Osteoblast (primary cell): ENCODE results near the gene FAF1. TPM values are rescaled to one million over a fixed set of nuclear protein-coding genes. Genes with fewer than 3 reads are reported as not detected.
A peak's percentile ranks its signal among the peaks of the same experiment; 100 is the strongest.

ENCODE experiments used
- DNase-seq: peaks from one replicate; pipeline ENCODE4 v3.0.0; 2011; ENCODE audit warnings: low spot score, mixed read lengths; ENCODE audit not compliant: insufficient read length; ENCODE audit errors: missing footprints
- H2AFZ ChIP-seq: 2 replicates; pipeline ENCODE4 v1.6.0; 2011; ENCODE audit warnings: mild to moderate bottlenecking, low read length
- H3K27ac ChIP-seq: 2 replicates; pipeline ENCODE4 v1.5.1; 2011; ENCODE audit warnings: mild to moderate bottlenecking, low read depth, low read length, moderate library complexity
- H3K27me3 ChIP-seq: 2 replicates; pipeline ENCODE4 v1.6.0; 2012; ENCODE audit warnings: mild to moderate bottlenecking, control low read depth, inconsistent platforms, low read length, moderate library complexity; ENCODE audit not compliant: insufficient read depth
- H3K36me3 ChIP-seq: 2 replicates; pipeline ENCODE4 v1.5.1; 2011; ENCODE audit warnings: mild to moderate bottlenecking, low read length, control low read depth, moderate library complexity; ENCODE audit not compliant: insufficient read depth
- H3K4me1 ChIP-seq: 2 replicates; pipeline ENCODE4 v1.5.1; 2011; ENCODE audit warnings: mild to moderate bottlenecking, low read length, control low read depth, moderate library complexity; ENCODE audit not compliant: insufficient read depth
- H3K4me2 ChIP-seq: 2 replicates; pipeline ENCODE4 v1.6.0; 2011; ENCODE audit warnings: mild to moderate bottlenecking, low read length; ENCODE audit not compliant: insufficient read depth
- H3K4me3 ChIP-seq: fragments of 200-600 bp; sonication (generic); 3 replicates; pipeline ENCODE4 v1.5.1; 2012; ENCODE audit warnings: mild to moderate bottlenecking, low read length, inconsistent platforms; ENCODE audit not compliant: insufficient read depth
- H3K79me2 ChIP-seq: 2 replicates; pipeline ENCODE4 v1.6.0; 2012; ENCODE audit warnings: mild to moderate bottlenecking, low read length, control low read depth, inconsistent platforms; ENCODE audit not compliant: insufficient read depth
- H3K9me3 ChIP-seq: 2 replicates; pipeline ENCODE4 v1.5.1; 2011; ENCODE audit warnings: low read depth, low read length, control low read depth
- H4K20me1 ChIP-seq: 2 replicates; pipeline ENCODE4 v1.6.0; 2012; ENCODE audit warnings: mild to moderate bottlenecking, low read length, control low read depth; ENCODE audit not compliant: insufficient read depth
- total RNA-seq: library from RNA; depleted of rRNA; stranded (reverse); fragments of >200 nt; gene quantifications from 2 replicates; pipeline ENCODE4 v1.2.3, GENCODE V29; 2012
- TF ChIP-seq, protein P1 (sequence below): IDR thresholded peaks from 2 replicates; pipeline ENCODE4 v1.5.1; 2011; ENCODE audit warnings: mild to moderate bottlenecking, low read depth, low read length, moderate library complexity; ENCODE audit errors: extremely low read depth

The FAF1 gene
- total RNA-seq, 1 donor, result 40.5 TPM

GRCh38 chr1:50841791-50842387 is 118.2 kb downstream of the FAF1 start:
- no peaks in the 10 kb centered on the region for H3K4me1 ChIP-seq
- TF ChIP-seq, protein P1, sequence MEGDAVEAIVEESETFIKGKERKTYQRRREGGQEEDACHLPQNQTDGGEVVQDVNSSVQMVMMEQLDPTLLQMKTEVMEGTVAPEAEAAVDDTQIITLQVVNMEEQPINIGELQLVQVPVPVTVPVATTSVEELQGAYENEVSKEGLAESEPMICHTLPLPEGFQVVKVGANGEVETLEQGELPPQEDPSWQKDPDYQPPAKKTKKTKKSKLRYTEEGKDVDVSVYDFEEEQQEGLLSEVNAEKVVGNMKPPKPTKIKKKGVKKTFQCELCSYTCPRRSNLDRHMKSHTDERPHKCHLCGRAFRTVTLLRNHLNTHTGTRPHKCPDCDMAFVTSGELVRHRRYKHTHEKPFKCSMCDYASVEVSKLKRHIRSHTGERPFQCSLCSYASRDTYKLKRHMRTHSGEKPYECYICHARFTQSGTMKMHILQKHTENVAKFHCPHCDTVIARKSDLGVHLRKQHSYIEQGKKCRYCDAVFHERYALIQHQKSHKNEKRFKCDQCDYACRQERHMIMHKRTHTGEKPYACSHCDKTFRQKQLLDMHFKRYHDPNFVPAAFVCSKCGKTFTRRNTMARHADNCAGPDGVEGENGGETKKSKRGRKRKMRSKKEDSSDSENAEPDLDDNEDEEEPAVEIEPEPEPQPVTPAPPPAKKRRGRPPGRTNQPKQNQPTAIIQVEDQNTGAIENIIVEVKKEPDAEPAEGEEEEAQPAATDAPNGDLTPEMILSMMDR, result no peak
- peak overlapping the region; percentile 17 for H3K4me2 ChIP-seq
- H2AFZ ChIP-seq, result no peak overlapping the region
- H3K36me3 ChIP-seq, result no peaks in the 10 kb centered on the region
- no peaks in the 10 kb centered on the region for H4K20me1 ChIP-seq
- H3K79me2 ChIP-seq, result peaks cover 22% of the 10 kb centered on the region
- peak overlapping the region; percentile 59 for H3K27ac ChIP-seq
- no peaks in the 10 kb centered on the region for H3K9me3 ChIP-seq
- no peaks in the 10 kb centered on the region for H3K27me3 ChIP-seq
- DNase-seq, result peak; percentile 61
- no peak overlapping the region for H3K4me3 ChIP-seq

- TF ChIP-seq, protein P1, result no peak
- DNase-seq, result no peak
- H3K27me3 ChIP-seq, result no peaks in the 10 kb centered on the region
- H3K4me1 ChIP-seq, result no peaks in the 10 kb centered on the region
- H3K4me3 ChIP-seq, result no peak overlapping the region
- no peaks in the 10 kb centered on the region for H4K20me1 ChIP-seq
- no peaks in the 10 kb centered on the region for H3K9me3 ChIP-seq
- H3K4me2 ChIP-seq, result no peak overlapping the region
- no peaks in the 10 kb centered on the region for H3K36me3 ChIP-seq
- no peak overlapping the region for H2AFZ ChIP-seq
- no peak overlapping the region for H3K27ac ChIP-seq
- H3K79me2 ChIP-seq, result peaks cover 33% of the 10 kb centered on the region
These were observed 124.0 kb downstream of the FAF1 start for GRCh38 chr1:50836117-50836516.

GRCh38 chr1:50833216-50833615 is 126.9 kb downstream of the FAF1 start:
- no peak overlapping the region for H3K4me2 ChIP-seq
- no peak overlapping the region for H2AFZ ChIP-seq
- DNase-seq, result no peak
- peaks cover 34% of the 10 kb centered on the region for H3K79me2 ChIP-seq
- no peaks in the 10 kb centered on the region for H3K27me3 ChIP-seq
- H3K9me3 ChIP-seq, result no peaks in the 10 kb centered on the region
- H3K4me1 ChIP-seq, result no peaks in the 10 kb centered on the region
- no peak overlapping the region for H3K27ac ChIP-seq
- H3K36me3 ChIP-seq, result no peaks in the 10 kb centered on the region
- TF ChIP-seq, protein P1, result no peak
- H3K4me3 ChIP-seq, result no peak overlapping the region
- H4K20me1 ChIP-seq, result no peaks in the 10 kb centered on the region

DNA sequence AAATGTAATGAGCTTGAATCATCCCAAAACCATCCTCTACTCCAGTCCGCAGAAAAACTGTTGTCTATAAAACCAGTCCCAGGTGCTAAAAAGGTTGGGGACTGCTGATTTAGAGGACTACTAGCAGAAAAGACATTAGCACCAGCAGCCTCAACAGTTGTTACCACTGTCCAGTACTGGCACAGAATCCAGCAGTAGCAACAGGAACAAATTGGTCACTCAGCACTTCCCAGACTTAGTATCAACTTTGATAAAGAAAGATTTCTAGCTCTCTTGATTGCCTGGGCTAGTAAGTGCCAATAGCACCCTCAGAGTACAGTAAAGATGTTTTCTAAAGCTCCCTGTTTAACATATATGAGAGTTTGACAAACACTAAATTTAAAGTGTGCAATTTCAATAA is 127.9 kb downstream of the FAF1 start:
- no peak for DNase-seq
- Histone ChIP-seq H3K36me3 (no peaks in the 10 kb centered on the region), H3K4me3 (no peak overlapping the region), H3K9me3 (no peaks in the 10 kb centered on the region), H2AFZ (no peak overlapping the region), H3K4me2 (no peak overlapping the region), H4K20me1 (no peaks in the 10 kb centered on the region), H3K4me1 (no peaks in the 10 kb centered on the region), H3K27ac (no peak overlapping the region), H3K27me3 (no peaks in the 10 kb centered on the region), H3K79me2 (peaks cover 34% of the 10 kb centered on the region)
- TF ChIP-seq, protein P1, result no peak
